ENCODE data around the gene UBAC1.
"Not testable (repeated sequence)": the region's sequence is repeated elsewhere in the genome, so short reads cannot be mapped to it uniquely, and the experiment has no call there.

The UBAC1 gene

GRCh38 chr9:135898634-135899407 lies 62.4 kb downstream of the UBAC1 start:
- DNase-seq = no peak

- DNase-seq = no peak
Measured at GRCh38 chr9:135896626-135897025, 64.5 kb downstream of the UBAC1 start.

- no peak for DNase-seq
Measured at GRCh38 chr9:135896205-135896604, 65.0 kb downstream of the UBAC1 start.

GRCh38 chr9:135895202-135895848 lies 65.8 kb downstream of the UBAC1 start:
- DNase-seq = no peak

- DNase-seq = no peak
Measured at GRCh38 chr9:135893104-135893503, 68.1 kb downstream of the UBAC1 start.

- not testable (repeated sequence) for DNase-seq
Measured at GRCh38 chr9:135892327-135892726, 68.8 kb downstream of the UBAC1 start.

- DNase-seq = no peak
Measured at GRCh38 chr9:135891027-135891631, 70.0 kb downstream of the UBAC1 start.

- no peak for DNase-seq
Measured at GRCh38 chr9:135890190-135891026, 70.8 kb downstream of the UBAC1 start.

GRCh38 chr9:135889564-135890189 lies 71.5 kb downstream of the UBAC1 start:
- DNase-seq = no peak

GRCh38 chr9:135888766-135889394 lies 72.3 kb downstream of the UBAC1 start:
- peak; percentile 75 for DNase-seq

GRCh38 chr9:135888126-135888765 lies 72.9 kb downstream of the UBAC1 start:
- peak; percentile 70 for DNase-seq

- DNase-seq = no peak
Measured at GRCh38 chr9:135887585-135888050, 73.6 kb downstream of the UBAC1 start.

- no peak for DNase-seq
Measured at GRCh38 chr9:135887021-135887507, 74.1 kb downstream of the UBAC1 start.

- no peak for DNase-seq
Measured at GRCh38 chr9:135886147-135886981, 74.8 kb downstream of the UBAC1 start.

- no peak for DNase-seq
Measured at GRCh38 chr9:135885100-135885853, 75.9 kb downstream of the UBAC1 start.

- DNase-seq = no peak
Measured at GRCh38 chr9:135884328-135885035, 76.7 kb downstream of the UBAC1 start.

GRCh38 chr9:135883410-135884089 lies 77.6 kb downstream of the UBAC1 start:
- DNase-seq = peak; percentile 18
